Muscle layer of duodenum (tissue), 2 donors: ENCODE data around the gene CTNNBL1.

Source experiments
- H3K27ac ChIP-seq: one replicate; pipeline ENCODE4 v1.7.0; 2013; ENCODE audit warnings: mild to moderate bottlenecking, low read length
- H3K27me3 ChIP-seq: one replicate; pipeline ENCODE4 v1.7.0; 2013; ENCODE audit warnings: low read depth, mild to moderate bottlenecking, control low read depth, low read length
- H3K36me3 ChIP-seq, 2 donors: one replicate each; pipeline ENCODE4 v1.7.0; 2013; ENCODE audit warnings: low read length in 2 of 2, control low read depth in 1 of 2, mild to moderate bottlenecking in 1 of 2; ENCODE audit not compliant: insufficient read depth in 2 of 2, control insufficient read depth in 1 of 2
- H3K4me1 ChIP-seq, 2 donors: one replicate each; pipeline ENCODE4 v1.7.0; 2013; ENCODE audit warnings: low read length in 2 of 2, mild to moderate bottlenecking in 2 of 2, control low read depth in 1 of 2, moderate library complexity in 1 of 2; ENCODE audit not compliant: insufficient read depth in 2 of 2, control insufficient read depth in 1 of 2
- H3K4me3 ChIP-seq, 2 donors: one replicate each; pipeline ENCODE4 v1.7.0; 2013; ENCODE audit warnings: low read length in 2 of 2, low read depth in 1 of 2, mild to moderate bottlenecking in 1 of 2
- H3K9me3 ChIP-seq, 2 donors: one replicate each; pipeline ENCODE4 v1.7.0; 2013; ENCODE audit warnings: low read length in 2 of 2, control low read depth in 1 of 2, mild to moderate bottlenecking in 1 of 2; ENCODE audit not compliant: control insufficient read depth in 1 of 2
- donor health status: healthy.

Gene CTNNBL1

GRCh38 chr20:37808233-37809070 lies 114.6 kb downstream of the CTNNBL1 start:
- Histone ChIP-seq H3K36me3 (peaks cover 14 to 30% of the 10 kb centered on the region in 2 donors), H3K27me3 (no peaks in the 10 kb centered on the region), H3K9me3 (no peaks in the 10 kb centered on the region), H3K4me1 (no peaks in the 10 kb centered on the region), H3K27ac (no peak overlapping the region), H3K4me3 (no peak overlapping the region)

DNA sequence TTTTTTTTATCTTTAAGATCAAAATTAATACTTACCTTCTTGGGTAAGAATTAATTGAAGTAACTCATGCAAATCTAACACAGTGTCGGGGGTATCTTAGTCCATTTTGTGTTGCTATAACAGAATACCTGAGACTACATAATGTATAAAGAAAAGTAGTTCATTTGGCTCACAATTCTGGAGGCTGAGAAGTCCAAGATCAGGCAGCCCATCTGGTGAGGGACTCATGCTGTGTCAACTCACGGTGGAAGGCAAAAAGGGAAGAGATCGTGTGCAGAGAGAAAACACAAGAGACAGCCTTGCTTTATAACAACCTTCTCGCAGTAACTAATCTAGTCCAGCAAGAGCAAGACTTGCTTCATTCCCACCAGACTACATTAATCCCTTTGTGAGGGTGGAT lies 116.2 kb downstream of the CTNNBL1 start:
- H3K4me3 ChIP-seq: no peak overlapping the region
- H3K9me3 ChIP-seq: no peaks in the 10 kb centered on the region
- no peaks in the 10 kb centered on the region for H3K4me1 ChIP-seq
- H3K27ac ChIP-seq: no peak overlapping the region
- H3K36me3 ChIP-seq: peaks cover 14 to 20% of the 10 kb centered on the region in 2 donors
- no peaks in the 10 kb centered on the region for H3K27me3 ChIP-seq

DNA sequence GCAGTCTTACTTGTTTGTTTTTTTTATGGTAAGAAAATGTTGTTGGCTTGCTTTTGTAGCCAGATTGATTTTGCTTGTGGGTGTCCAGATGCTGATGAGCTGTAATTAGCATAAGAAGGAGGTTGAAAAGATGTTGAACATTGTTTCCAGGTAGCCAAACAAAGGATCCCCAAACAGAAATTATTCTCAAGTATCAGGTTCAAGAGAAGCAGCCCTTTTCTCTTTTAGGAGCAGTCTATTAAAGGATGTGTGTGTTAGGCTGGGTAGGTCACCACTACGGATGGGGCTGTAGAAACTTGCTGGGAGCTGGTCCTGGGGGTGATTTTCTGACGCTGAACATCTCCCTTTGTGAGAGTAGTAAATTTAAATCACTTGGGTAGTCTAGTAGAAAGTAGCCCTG lies 122.2 kb downstream of the CTNNBL1 start:
- Histone ChIP-seq H3K27ac (no peak overlapping the region), H3K4me3 (no peak overlapping the region), H3K4me1 (no peaks in the 10 kb centered on the region), H3K27me3 (no peaks in the 10 kb centered on the region), H3K36me3 (peaks cover 0 to 7% of the 10 kb centered on the region in 2 donors), H3K9me3 (no peaks in the 10 kb centered on the region)

DNA sequence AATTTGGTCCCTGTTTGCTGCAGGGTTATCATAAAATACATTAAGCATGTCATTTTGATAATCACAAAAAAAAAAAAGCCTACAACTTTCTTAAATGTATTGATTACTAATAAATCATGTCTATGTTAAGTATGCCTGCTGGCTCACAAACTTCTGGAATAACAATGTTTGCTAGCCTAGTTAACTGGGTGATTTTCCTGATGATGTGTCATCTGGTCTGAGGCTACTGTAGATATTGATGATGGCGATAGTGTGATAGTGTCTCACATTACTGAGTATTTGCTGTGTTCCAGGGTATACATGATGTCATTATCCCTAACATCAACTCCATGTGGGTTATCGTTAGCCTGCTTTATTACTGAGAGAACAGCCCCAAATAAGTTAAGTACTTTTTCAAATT lies 122.9 kb downstream of the CTNNBL1 start:
- no peak overlapping the region for H3K27ac ChIP-seq
- H3K4me3 ChIP-seq: no peak overlapping the region
- peaks cover 0 to 2% of the 10 kb centered on the region in 2 donors for H3K4me1 ChIP-seq
- H3K36me3 ChIP-seq: peaks cover 0 to 3% of the 10 kb centered on the region in 2 donors
- H3K27me3 ChIP-seq: no peaks in the 10 kb centered on the region
- H3K9me3 ChIP-seq: no peaks in the 10 kb centered on the region

GRCh38 chr20:37821696-37822095 lies 127.9 kb downstream of the CTNNBL1 start:
- H3K9me3 ChIP-seq: no peaks in the 10 kb centered on the region
- H3K4me1 ChIP-seq: peaks cover 0 to 12% of the 10 kb centered on the region in 2 donors
- no peak overlapping the region for H3K4me3 ChIP-seq
- no peaks in the 10 kb centered on the region for H3K27me3 ChIP-seq
- H3K27ac ChIP-seq: no peak overlapping the region
- no peaks in the 10 kb centered on the region for H3K36me3 ChIP-seq

DNA sequence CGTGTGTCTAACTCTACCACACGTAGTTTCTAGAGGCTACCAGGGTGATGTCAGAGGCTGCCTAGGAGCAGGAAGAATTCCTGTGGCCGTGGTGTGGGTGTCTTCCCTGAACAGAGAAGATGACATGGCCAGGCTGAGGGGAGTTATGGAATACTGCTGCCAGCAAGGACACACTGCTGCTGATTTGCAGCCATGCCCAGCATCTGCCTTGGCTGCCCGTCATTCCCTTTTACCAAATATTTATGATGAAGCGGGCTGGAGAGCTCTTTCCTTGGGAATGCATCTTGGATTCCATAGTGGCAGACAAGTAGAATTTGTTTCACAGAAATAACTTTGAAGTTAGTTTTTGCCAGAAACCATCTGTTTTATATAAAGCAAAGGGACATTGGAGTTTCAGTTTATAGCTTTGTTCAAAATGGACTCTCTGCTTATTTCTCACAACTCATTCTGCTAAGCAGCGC lies 128.3 kb downstream of the CTNNBL1 start:
- no peak overlapping the region for H3K4me3 ChIP-seq
- H3K27ac ChIP-seq: no peak overlapping the region
- no peaks in the 10 kb centered on the region for H3K27me3 ChIP-seq
- H3K4me1 ChIP-seq: peaks cover 0 to 12% of the 10 kb centered on the region in 2 donors
- no peaks in the 10 kb centered on the region for H3K36me3 ChIP-seq
- H3K9me3 ChIP-seq: no peaks in the 10 kb centered on the region

DNA sequence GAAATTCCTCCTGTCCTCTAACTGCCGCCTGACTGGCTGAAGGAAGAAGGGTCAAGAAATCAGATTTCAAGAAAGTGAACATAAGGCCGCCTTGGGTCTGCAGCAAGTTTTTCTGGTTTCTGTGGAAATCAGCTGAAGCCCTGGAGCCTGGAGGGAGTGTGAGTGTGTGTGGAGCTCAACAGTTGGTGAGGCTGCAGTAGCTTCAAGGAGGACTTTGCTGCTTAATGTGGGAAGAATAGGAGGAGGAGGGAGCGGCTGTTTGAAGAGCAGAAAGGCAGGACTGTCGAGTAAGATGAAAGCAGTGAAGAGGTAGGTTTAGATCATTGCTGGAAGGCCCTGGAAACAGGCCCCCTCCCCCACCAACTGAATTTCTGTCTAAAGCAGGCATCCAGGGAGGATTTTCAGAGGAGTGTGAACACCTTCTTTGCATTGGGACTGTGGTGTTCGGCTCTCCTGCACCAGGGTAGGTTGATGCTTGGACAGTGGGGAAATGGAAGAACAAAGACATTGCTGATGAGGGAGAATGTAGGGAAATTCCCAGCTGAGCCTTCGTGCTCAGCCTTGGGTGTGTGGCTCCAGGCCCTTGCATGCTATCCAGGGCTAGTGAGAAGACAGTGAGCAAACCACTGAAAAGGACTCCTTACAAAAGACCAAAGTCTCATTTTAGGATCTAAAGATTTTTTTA lies 129.6 kb downstream of the CTNNBL1 start:
- Histone ChIP-seq H3K9me3 (no peaks in the 10 kb centered on the region), H3K27me3 (no peaks in the 10 kb centered on the region), H3K36me3 (no peaks in the 10 kb centered on the region), H3K4me3 (no peak overlapping the region), H3K4me1 (peaks cover 0 to 12% of the 10 kb centered on the region in 2 donors), H3K27ac (no peak overlapping the region)

DNA sequence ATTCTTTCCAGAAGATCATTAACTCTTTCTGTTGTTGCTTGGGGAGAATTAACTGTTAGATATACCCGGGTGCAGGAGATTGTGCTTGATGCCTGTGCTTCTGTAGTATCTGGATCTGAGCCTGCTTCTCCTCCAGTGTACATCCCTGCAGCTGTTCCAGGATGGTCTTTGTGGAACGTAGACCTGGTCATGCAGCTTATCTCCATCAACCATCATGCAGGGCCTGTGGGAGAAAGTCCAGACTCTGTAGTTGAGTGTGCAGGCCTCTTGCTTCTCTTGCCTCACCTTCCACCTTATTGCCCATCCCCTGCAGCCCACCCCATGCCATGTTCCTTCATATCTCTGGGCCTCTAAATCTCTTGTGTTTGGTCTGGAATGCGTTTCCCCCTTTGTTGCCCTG lies 133.8 kb downstream of the CTNNBL1 start:
- Histone ChIP-seq H3K4me1 (peaks cover 0 to 6% of the 10 kb centered on the region in 2 donors), H3K4me3 (no peak overlapping the region), H3K36me3 (no peaks in the 10 kb centered on the region), H3K9me3 (no peaks in the 10 kb centered on the region), H3K27ac (no peak overlapping the region), H3K27me3 (no peaks in the 10 kb centered on the region)

GRCh38 chr20:37828684-37829083 lies 134.9 kb downstream of the CTNNBL1 start:
- Histone ChIP-seq H3K36me3 (no peaks in the 10 kb centered on the region), H3K4me3 (no peak overlapping the region), H3K27me3 (no peaks in the 10 kb centered on the region), H3K9me3 (no peaks in the 10 kb centered on the region), H3K27ac (no peak overlapping the region), H3K4me1 (peaks cover 0 to under 1% of the 10 kb centered on the region in 2 donors)

- no peaks in the 10 kb centered on the region for H3K4me1 ChIP-seq
- H3K9me3 ChIP-seq: no peaks in the 10 kb centered on the region
- no peak overlapping the region for H3K27ac ChIP-seq
- H3K4me3 ChIP-seq: no peak overlapping the region
- no peaks in the 10 kb centered on the region for H3K27me3 ChIP-seq
- no peaks in the 10 kb centered on the region for H3K36me3 ChIP-seq
These were observed 135.3 kb downstream of the CTNNBL1 start for GRCh38 chr20:37829128-37829527.

DNA sequence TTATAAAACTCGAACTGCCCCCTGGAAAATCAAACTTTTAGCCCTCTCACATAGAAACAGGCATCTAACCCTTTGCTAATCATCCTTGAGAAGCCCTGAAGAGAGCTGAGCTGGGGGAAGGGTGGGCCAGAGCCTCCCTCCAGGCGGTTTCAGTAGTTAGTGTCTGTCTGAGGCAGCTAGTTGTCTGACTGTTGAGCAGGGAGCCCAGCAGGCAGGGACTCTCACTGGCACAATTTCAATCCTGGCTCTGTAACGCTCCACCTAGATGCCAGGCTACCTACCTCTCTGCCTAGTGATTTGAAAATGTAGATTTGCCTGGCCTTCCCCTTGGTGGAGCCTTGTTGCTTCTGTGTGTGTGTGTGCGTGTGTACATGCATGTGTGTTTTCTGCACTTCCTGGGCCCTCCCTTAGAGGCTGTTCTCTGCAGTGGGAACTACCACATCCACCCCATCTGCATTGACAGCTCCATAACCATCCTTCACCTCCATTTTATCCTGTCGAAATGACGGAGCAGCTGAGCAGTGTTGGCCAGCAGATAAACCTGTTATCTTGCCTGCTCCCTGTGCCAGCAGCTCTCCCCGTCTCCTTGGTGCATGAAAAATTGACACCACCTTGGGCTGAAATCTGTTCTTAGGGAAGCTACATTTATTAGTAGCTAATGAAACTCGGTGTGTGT lies 139.5 kb downstream of the CTNNBL1 start:
- Histone ChIP-seq H3K9me3 (no peaks in the 10 kb centered on the region), H3K27ac (no peak overlapping the region), H3K4me3 (no peak overlapping the region), H3K4me1 (no peaks in the 10 kb centered on the region), H3K27me3 (no peaks in the 10 kb centered on the region), H3K36me3 (no peaks in the 10 kb centered on the region)
